OCI-LY7 (cell line): ENCODE measurements around the gene BORCS6.

Experiments used
- EZH2phosphoT487 ChIP-seq: fragments of 200-600 bp; sonication (generic); IDR thresholded peaks from 2 replicates; pipeline ENCODE4 v1.6.1; 2018; ENCODE audit warnings: low read depth, borderline replicate concordance, mild to moderate bottlenecking, mixed run types, antibody characterized with exemption, low read length, moderate library complexity, mixed read lengths
- TF ChIP-seq, protein P1 (sequence below): fragments of 200-600 bp; sonication (generic); conservative IDR thresholded peaks from 2 replicates; pipeline ENCODE4 v1.5.1; 2014; ENCODE audit warnings: mild to moderate bottlenecking, antibody characterized with exemption, low read length, moderate library complexity, mixed read lengths

- TF ChIP-seq, protein P1, sequence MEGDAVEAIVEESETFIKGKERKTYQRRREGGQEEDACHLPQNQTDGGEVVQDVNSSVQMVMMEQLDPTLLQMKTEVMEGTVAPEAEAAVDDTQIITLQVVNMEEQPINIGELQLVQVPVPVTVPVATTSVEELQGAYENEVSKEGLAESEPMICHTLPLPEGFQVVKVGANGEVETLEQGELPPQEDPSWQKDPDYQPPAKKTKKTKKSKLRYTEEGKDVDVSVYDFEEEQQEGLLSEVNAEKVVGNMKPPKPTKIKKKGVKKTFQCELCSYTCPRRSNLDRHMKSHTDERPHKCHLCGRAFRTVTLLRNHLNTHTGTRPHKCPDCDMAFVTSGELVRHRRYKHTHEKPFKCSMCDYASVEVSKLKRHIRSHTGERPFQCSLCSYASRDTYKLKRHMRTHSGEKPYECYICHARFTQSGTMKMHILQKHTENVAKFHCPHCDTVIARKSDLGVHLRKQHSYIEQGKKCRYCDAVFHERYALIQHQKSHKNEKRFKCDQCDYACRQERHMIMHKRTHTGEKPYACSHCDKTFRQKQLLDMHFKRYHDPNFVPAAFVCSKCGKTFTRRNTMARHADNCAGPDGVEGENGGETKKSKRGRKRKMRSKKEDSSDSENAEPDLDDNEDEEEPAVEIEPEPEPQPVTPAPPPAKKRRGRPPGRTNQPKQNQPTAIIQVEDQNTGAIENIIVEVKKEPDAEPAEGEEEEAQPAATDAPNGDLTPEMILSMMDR: no peak
- no peak for TF ChIP-seq EZH2phosphoT487
Measured at GRCh38 chr17:8189041-8189710, 804 bp downstream of the BORCS6 start.
